Heart left ventricle (tissue), 16 donors: ENCODE data around the gene GALNT18. TPM values are rescaled to one million over a fixed set of nuclear protein-coding genes. Genes with fewer than 3 reads are reported as not detected.
A peak's percentile ranks its signal among the peaks of the same experiment; 100 is the strongest.

Experiments used
- ATAC-seq, 4 donors: fragments of 200-7000 bp; cut with Tn5 transposase; one replicate each; pipeline ENCODE4 v1.9.1; 2020 to 2022; ENCODE audit warnings: moderate library complexity in 4 of 4, mild to moderate bottlenecking in 3 of 4, moderate number of reproducible peaks in 1 of 4
- DNase-seq, 5 donors: peaks; one replicate each; pipeline ENCODE4 v3.0.0-alpha.2; 2020
- H3K27ac ChIP-seq, 12 donors: fragments of 200-600 bp; sonication (generic) in 4 of 12; one replicate each; pipeline versions ENCODE4 v1.5.0 to v1.8.0; 2016 to 2022; ENCODE audit warnings: mild to moderate bottlenecking in 2 of 12
- H3K27me3 ChIP-seq, 9 donors: fragments of 200-600 bp; sonication (generic) in 2 of 9; one replicate each; pipeline versions ENCODE4 v1.5.1 to v1.8.0; 2016 to 2022; ENCODE audit warnings: mild to moderate bottlenecking in 3 of 9
- H3K36me3 ChIP-seq, 9 donors: fragments of 200-600 bp; sonication (generic) in 2 of 9; one replicate each; pipeline versions ENCODE4 v1.5.0 to v1.8.0; 2018 to 2022; ENCODE audit warnings: mild to moderate bottlenecking in 2 of 9
- H3K4me1 ChIP-seq, 12 donors: fragments of 200-600 bp; sonication (generic) in 4 of 12; one replicate each; pipeline versions ENCODE4 v1.5.0 to v1.8.0; 2016 to 2022; ENCODE audit warnings: mild to moderate bottlenecking in 3 of 12
- H3K4me3 ChIP-seq, 12 donors: fragments of 200-600 bp; sonication (generic) in 4 of 12; one replicate each; pipeline versions ENCODE4 v1.5.0 to v1.8.0; 2017 to 2022; ENCODE audit warnings: mild to moderate bottlenecking in 9 of 12, moderate library complexity in 4 of 12
- H3K9me3 ChIP-seq, 12 donors: fragments of 200-600 bp; sonication (generic) in 4 of 12; one replicate each; pipeline versions ENCODE4 v1.5.0 to v1.8.0; 2016 to 2022; ENCODE audit warnings: mild to moderate bottlenecking in 1 of 12
- POLR2A ChIP-seq, 2 donors: fragments of 450-650 bp; IDR thresholded peaks; one replicate each; pipeline ENCODE4 v1.6.1; 2017; ENCODE audit warnings: antibody characterized with exemption in 2 of 2, mild to moderate bottlenecking in 2 of 2, moderate library complexity in 2 of 2
- WGBS, 4 donors: extraction: QIAGEN DNeasy Blood & Tissue Kit in 2 of 4; methylation state at CpG; one replicate each; pipeline versions ENCODE4 v1.1.5 to v1.1.7; 2013 to 2018; 5-methylcytosine and 5-hydroxymethylcytosine counted together
- intact Hi-C, 10 donors: fragments of 100-400 bp; cut with DNase I; formaldehyde crosslinking; loops; one replicate each; pipeline versions ENCODE4 v1.11.1 to v1.14.2; 2022
- polyA plus RNA-seq, 2 donors: library from polyadenylated mRNA; stranded (reverse); fragments of 200-250 nt; gene quantifications; one replicate each; pipeline ENCODE4 v1.2.3, GENCODE V29; 2013
- total RNA-seq, 9 donors: library from RNA; depleted of rRNA in 2 of 9; stranded (reverse); fragments of >200 nt in 2 of 9; fragmentation: NEBNext Ultra II Directional in 3 of 9; extraction: Animal tissue kit (Norgen Biotek cat#: 25700) in 3 of 9; gene quantifications; one replicate each; pipeline versions ENCODE4 v1.1.0 to v1.2.4, GENCODE V29; 2016 to 2023
- TF ChIP-seq, protein P1 (sequence below), 12 donors: fragments of 200-600 bp; sonication (generic) in 4 of 12; IDR thresholded peaks; one replicate each; pipeline versions ENCODE4 v1.5.0 to v1.8.0; 2018 to 2022; ENCODE audit warnings: antibody characterized with exemption in 12 of 12, mild to moderate bottlenecking in 5 of 12
- donor health status: ischemic (EF 13 %, LVEDD 7.1; RV severe dilation, severe dysfunction).
- donor health status: healthy with polysubstance abuse.
- donor health status: DM: no; HTN: yes; CAD: no.
- donor health status: DM: no; HTN: no; CAD: no.
- donor health status: ischemic (EF 25% LVEDD 6.9; RV normal size, moderate dysfunction).
- donor health status: ischemic (EF 25% LVEDD 5.7; RV mildly dilated, moderate dysfunction).
- donor health status: healthy.
- donor health status: DM: yes; HTN: yes; CAD: no.
- donor health status: ischemic (EF 35%, LVEDD 5.7; RV mildly dilated, moderate dysfunction).
- donor health status: nonischemic (EF 11% LVEDD 7.7; RV severe dilation, severe dysfunction).
- donor health status: DM: yes; HTN: yes; CAD: no.
- donor health status: PGD.
- donor health status: ischemic (EF 29% LVEDD 5.4; RV normal size, mild dysfunction).
- donor health status: nonischemic (EF 23%, LVEDD 6.1; RV moderate dilation, normal function).

GALNT18 gene
- total and polyA plus RNA-seq, 11 donors = 9.0 to 31.8 (median 17.3) TPM

DNA sequence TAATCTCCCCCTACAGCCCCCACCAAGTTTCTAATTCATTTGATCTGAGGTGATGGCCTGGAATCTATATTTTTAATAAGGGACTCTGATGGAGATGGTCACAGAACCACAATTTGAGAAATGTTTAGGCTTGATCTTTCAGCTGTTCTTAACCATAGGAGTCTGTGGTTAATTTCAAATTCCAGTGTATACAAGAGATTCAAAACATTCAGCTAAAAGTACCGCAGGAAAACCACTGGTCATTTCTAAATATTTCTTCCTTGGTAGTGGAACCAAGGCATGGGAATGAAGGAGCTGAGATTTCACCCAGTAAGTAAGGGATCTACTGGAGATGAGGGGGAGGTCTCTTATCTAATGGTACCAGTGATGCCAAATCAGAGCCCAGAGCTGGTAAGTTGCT, 18.3 kb upstream of the GALNT18 start:
- intact Hi-C loops = no loop called here
- Histone ChIP-seq H3K4me3 (no peak overlapping the region), H3K27me3 (no peaks in the 10 kb centered on the region), H3K36me3 (no peaks in the 10 kb centered on the region), H3K4me1 (no peaks in the 10 kb centered on the region), H3K9me3 (peaks cover 0 to 8% (median 0%) of the 10 kb centered on the region in 12 donors), H3K27ac (peak overlapping the region in 1 of 12 donors; percentile 4)
- DNase-seq = no peak
- TF ChIP-seq POLR2A (IDR thresholded peaks at IDR 0.05) = no peak
- TF ChIP-seq, protein P1, sequence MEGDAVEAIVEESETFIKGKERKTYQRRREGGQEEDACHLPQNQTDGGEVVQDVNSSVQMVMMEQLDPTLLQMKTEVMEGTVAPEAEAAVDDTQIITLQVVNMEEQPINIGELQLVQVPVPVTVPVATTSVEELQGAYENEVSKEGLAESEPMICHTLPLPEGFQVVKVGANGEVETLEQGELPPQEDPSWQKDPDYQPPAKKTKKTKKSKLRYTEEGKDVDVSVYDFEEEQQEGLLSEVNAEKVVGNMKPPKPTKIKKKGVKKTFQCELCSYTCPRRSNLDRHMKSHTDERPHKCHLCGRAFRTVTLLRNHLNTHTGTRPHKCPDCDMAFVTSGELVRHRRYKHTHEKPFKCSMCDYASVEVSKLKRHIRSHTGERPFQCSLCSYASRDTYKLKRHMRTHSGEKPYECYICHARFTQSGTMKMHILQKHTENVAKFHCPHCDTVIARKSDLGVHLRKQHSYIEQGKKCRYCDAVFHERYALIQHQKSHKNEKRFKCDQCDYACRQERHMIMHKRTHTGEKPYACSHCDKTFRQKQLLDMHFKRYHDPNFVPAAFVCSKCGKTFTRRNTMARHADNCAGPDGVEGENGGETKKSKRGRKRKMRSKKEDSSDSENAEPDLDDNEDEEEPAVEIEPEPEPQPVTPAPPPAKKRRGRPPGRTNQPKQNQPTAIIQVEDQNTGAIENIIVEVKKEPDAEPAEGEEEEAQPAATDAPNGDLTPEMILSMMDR (IDR thresholded peaks at IDR 0.05) = no peak
- 99 to 100% (median 100%) methylated on average over 1 of the region's 1 CpG for WGBS, 4 donors
- ATAC-seq = no peak

DNA sequence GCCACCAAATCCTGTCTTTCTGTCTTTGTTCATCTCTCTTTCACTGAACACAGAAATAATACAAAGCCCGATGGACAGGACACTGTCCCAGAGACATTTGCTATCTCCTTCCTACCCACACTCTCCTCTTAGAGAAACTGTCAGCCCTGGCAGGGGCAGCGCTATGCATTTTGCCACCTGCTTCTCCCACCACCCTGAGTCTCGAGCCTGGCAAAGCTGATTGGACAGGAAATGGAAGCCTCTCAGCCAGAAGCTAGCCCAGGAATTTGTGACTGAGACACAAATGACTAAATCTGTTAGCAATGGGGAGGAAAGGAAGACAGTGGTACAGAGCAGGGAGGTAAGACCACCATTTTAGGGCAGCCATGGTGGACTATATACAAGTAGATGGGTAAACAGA, 14.9 kb upstream of the GALNT18 start:
- Histone ChIP-seq H3K9me3 (no peaks in the 10 kb centered on the region), H3K36me3 (no peaks in the 10 kb centered on the region), H3K27ac (no peak overlapping the region), H3K27me3 (no peaks in the 10 kb centered on the region), H3K4me3 (no peak overlapping the region), H3K4me1 (no peaks in the 10 kb centered on the region)
- ATAC-seq (no peak), DNase-seq (no peak)
- intact Hi-C loops = loop anchor here in 1 of 10 donors (5.0 kb wide), 1 partner anchor 101 kb away; no protein-coding TSS in a partner anchor
- 51 to 65% (median 63%) methylated on average over 3 of the region's 3 CpGs for WGBS, 4 donors
- TF ChIP-seq POLR2A (IDR thresholded peaks at IDR 0.05) = no peak

DNA sequence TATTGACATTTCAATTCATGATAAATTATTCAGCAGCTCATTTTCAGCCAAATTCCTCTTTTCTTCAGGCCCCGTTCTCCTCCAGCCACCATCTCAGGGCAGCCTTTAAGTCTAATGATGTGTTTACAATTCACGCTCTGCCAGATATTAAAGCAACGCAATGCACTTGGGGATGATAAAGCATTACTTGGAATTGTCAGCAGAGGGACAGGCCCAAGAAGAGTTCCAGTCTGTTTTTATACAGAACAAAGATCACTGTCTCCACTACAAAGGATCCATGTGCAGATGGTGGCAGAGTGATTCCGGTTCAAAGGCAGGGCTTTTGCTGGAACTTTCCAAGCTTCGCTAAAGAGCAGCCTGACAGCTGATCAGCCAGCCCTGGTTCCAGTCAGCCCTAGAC, 13.6 kb upstream of the GALNT18 start:
- Histone ChIP-seq H3K4me1 (no peaks in the 10 kb centered on the region), H3K27me3 (no peaks in the 10 kb centered on the region), H3K36me3 (no peaks in the 10 kb centered on the region), H3K9me3 (no peaks in the 10 kb centered on the region), H3K4me3 (no peak overlapping the region), H3K27ac (no peak overlapping the region)
- 75 to 82% (median 77%) methylated on average over 5 of the region's 5 CpGs for WGBS, 4 donors
- no peak for ATAC-seq
- intact Hi-C loops = loop anchor here in 1 of 10 donors (5.0 kb wide), 1 partner anchor 102 kb away; no protein-coding TSS in a partner anchor
- DNase-seq = no peak
- TF ChIP-seq POLR2A (IDR thresholded peaks at IDR 0.05) = no peak
- TF ChIP-seq, protein P1 (IDR thresholded peaks at IDR 0.05) = no peak

DNA sequence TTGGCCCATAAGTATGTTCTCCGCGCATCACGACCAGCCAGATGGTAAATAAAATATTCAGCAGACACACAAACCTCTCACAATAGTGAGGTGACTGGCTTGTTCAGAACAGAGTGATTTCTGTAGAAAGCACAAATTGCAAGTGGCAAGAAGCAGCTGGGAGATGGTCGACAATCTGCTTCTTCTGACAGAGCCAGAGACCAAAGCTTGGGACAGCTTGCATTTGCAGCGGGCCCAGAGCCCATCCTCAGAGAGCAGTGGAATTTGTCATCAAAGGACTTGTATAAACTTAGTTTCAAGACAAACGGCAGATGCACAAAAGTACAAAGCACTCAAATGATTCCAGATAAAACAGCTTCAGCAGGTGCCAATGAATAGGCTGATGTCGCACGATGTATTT, 7.6 kb upstream of the GALNT18 start:
- H3K4me3 ChIP-seq = no peak overlapping the region
- DNase-seq (no peak), ATAC-seq (no peak)
- H3K9me3 ChIP-seq = no peaks in the 10 kb centered on the region
- H3K27me3 ChIP-seq = no peaks in the 10 kb centered on the region
- H3K36me3 ChIP-seq = no peaks in the 10 kb centered on the region
- TF ChIP-seq POLR2A (IDR thresholded peaks at IDR 0.05) = no peak
- TF ChIP-seq, protein P1 (IDR thresholded peaks at IDR 0.05) = no peak
- intact Hi-C loops = loop anchor here in 6 of 10 donors (10.0 kb wide), 4 partner anchors 155 to 605 kb away; no protein-coding TSS in a partner anchor
- 84 to 85% (median 85%) methylated on average over 8 of the region's 8 CpGs for WGBS, 4 donors
- no peaks in the 10 kb centered on the region for H3K4me1 ChIP-seq
- no peak overlapping the region for H3K27ac ChIP-seq

DNA sequence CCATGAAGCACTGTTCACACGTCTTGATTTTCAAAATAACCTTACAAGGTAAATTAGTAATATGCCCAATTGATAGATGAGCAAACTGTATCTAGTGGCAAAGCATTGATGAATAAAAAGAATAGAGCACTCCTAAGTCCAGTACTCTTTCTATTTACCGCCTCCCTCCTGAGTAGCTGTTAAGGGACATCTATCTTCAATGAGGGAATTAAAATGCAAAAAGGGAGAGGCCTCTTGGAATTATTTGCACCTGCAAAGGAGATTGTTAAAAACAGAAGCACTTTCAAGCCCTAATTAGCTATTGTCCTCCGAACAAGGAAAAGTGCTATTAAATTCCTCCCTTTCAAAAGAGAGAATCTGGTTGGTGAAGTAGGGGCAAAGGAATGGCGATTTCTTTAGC, 6.8 kb upstream of the GALNT18 start:
- H3K36me3 ChIP-seq = no peaks in the 10 kb centered on the region
- H3K4me3 ChIP-seq = no peak overlapping the region
- H3K27ac ChIP-seq = no peak overlapping the region
- H3K9me3 ChIP-seq = no peaks in the 10 kb centered on the region
- H3K27me3 ChIP-seq = no peaks in the 10 kb centered on the region
- ATAC-seq (no peak), DNase-seq (no peak)
- peaks cover 0 to 4% (median 0%) of the 10 kb centered on the region in 12 donors for H3K4me1 ChIP-seq
- TF ChIP-seq, protein P1 (IDR thresholded peaks at IDR 0.05) = no peak
- no peak for TF ChIP-seq POLR2A (IDR thresholded peaks at IDR 0.05)
- intact Hi-C loops = loop anchor here in 6 of 10 donors (10.0 kb wide), 4 partner anchors 156 to 604 kb away; no protein-coding TSS in a partner anchor
- 86 to 92% (median 90%) methylated on average over 4 of the region's 4 CpGs for WGBS, 4 donors
